HCT116 (cell line): ENCODE data around the gene POP4. TPM values are rescaled to one million over a fixed set of nuclear protein-coding genes. Genes with fewer than 3 reads are reported as not detected.

ENCODE experiments used
- ATAC-seq: fragments of 200-7000 bp; cut with Tn5 transposase; 2 replicates; pipeline ENCODE4 v1.9.1; 2020; ENCODE audit warnings: mild to moderate bottlenecking, moderate library complexity
- BruUV-seq: library from RNA; stranded (reverse); fragments of 400-500 nt; replicated peaks from 2 replicates; lab custom pipeline; 2021; lab: Mats Ljungman, UMichigan
- CTCF ChIA-PET: fragments of 300-600 bp; sonication (Branson Sonifier 250); formaldehyde crosslinking; loops from one replicate; lab custom pipeline; 2021; ENCODE audit warnings: antibody characterized with exemption; lab: Charles Lee
- POLR2A ChIA-PET: fragments of 300-600, 350-600 bp; sonication (Branson Sonifier 250); formaldehyde crosslinking; loops from one replicate; lab custom pipeline; 2021; ENCODE audit warnings: antibody characterized with exemption; lab: Charles Lee
- RAD21 ChIA-PET, 2 experiments: fragments of 300-600 bp; sonication (Branson Sonifier 250); formaldehyde crosslinking; loops; one replicate each; lab custom pipeline; 2023; ENCODE audit warnings: low total read pairs in 2 of 2; ENCODE audit not compliant: uncharacterized antibody in 2 of 2, unreplicated experiment in 2 of 2, low non-redundant PET in 1 of 2; lab: Charles Lee
- DNase-seq: peaks from one replicate; pipeline ENCODE4 v3.0.0-alpha.2; 2010; ENCODE audit warnings: low read depth, low spot score
- H2AFZ ChIP-seq: fragments of 200-600 bp; shearing (Covaris generic), sonication (generic); 2 replicates; pipeline ENCODE4 v1.6.1; 2017; ENCODE audit warnings: low read depth, mixed run types, mixed read lengths, antibody characterized with exemption, low read length; ENCODE audit not compliant: poor library complexity, severe bottlenecking
- H3K27ac ChIP-seq: 2 replicates; pipeline ENCODE4 v1.5.1; 2012; ENCODE audit warnings: low read depth, low read length
- H3K27me3 ChIP-seq: fragments of 200-600 bp; sonication (generic); 2 replicates; pipeline ENCODE4 v1.6.1; 2016; ENCODE audit warnings: mixed run types, low read length, mixed read lengths; ENCODE audit not compliant: insufficient read depth
- H3K36me3 ChIP-seq, 2 experiments: fragments of 200-500 bp in 1 of 2; fragments of 200-600 bp in 1 of 2; sonication (Bioruptor generic) in 1 of 2; sonication (generic) in 1 of 2; 2 replicates each; pipeline versions ENCODE4 v1.5.1 to v1.6.1; 2014 to 2016; ENCODE audit warnings: low read length in 2 of 2, inconsistent platforms in 1 of 2, mixed read lengths in 1 of 2, mixed run types in 1 of 2; ENCODE audit not compliant: insufficient read depth in 2 of 2, control insufficient read depth in 1 of 2
- H3K4me1 ChIP-seq, 2 experiments: fragments of 200-600 bp in 1 of 2; sonication (generic) in 1 of 2; 2 replicates each; pipeline versions ENCODE4 v1.5.1 to v1.6.1; 2012 to 2017; ENCODE audit warnings: low read length in 2 of 2, inconsistent platforms in 1 of 2, mild to moderate bottlenecking in 1 of 2, mixed read lengths in 1 of 2, mixed run types in 1 of 2, moderate library complexity in 1 of 2; ENCODE audit not compliant: insufficient read depth in 2 of 2, control insufficient read depth in 1 of 2
- H3K4me2 ChIP-seq: fragments of 200-600 bp; sonication (generic); 2 replicates; pipeline ENCODE4 v1.6.1; 2017; ENCODE audit warnings: mixed run types, low read length, mixed read lengths
- H3K4me3 ChIP-seq, 2 experiments: fragments of 200-600 bp in 1 of 2; sonication (generic) in 1 of 2; replicated peaks in 1 of 2; 2 replicates each; pipeline ENCODE4 v1.5.1; 2011 to 2016; ENCODE audit warnings: low read length in 2 of 2, control low read depth in 1 of 2, low read depth in 1 of 2, mild to moderate bottlenecking in 1 of 2, mixed read lengths in 1 of 2, mixed run types in 1 of 2
- H3K79me2 ChIP-seq: fragments of 200-600 bp; sonication (generic); 2 replicates; pipeline ENCODE4 v1.6.1; 2017; ENCODE audit warnings: mild to moderate bottlenecking, mixed run types, low read length, moderate library complexity, mixed read lengths; ENCODE audit not compliant: insufficient read depth
- H3K9ac ChIP-seq: fragments of 200-600 bp; sonication (generic); 2 replicates; pipeline ENCODE4 v1.6.1; 2016; ENCODE audit warnings: low read length, mixed read lengths
- H3K9me2 ChIP-seq: fragments of 200-600 bp; sonication (generic), shearing (Covaris generic); 2 replicates; pipeline ENCODE4 v1.6.1; 2017; ENCODE audit warnings: mixed run types, mild to moderate bottlenecking, moderate library complexity; ENCODE audit not compliant: insufficient read depth
- H3K9me3 ChIP-seq, 2 experiments: fragments of 200-500 bp in 1 of 2; fragments of 200-600 bp in 1 of 2; sonication (Bioruptor generic) in 1 of 2; sonication (generic) in 1 of 2; 2 replicates each; pipeline ENCODE4 v1.6.1; 2014 to 2017; ENCODE audit warnings: low read length in 2 of 2, mixed read lengths in 2 of 2, inconsistent platforms in 1 of 2, low read depth in 1 of 2, mild to moderate bottlenecking in 1 of 2, mixed run types in 1 of 2, moderate library complexity in 1 of 2; ENCODE audit not compliant: control insufficient read depth in 1 of 2, insufficient read depth in 1 of 2
- H4K20me1 ChIP-seq: fragments of 200-600 bp; sonication (generic), shearing (Covaris generic); 2 replicates; pipeline ENCODE4 v1.6.1; 2017; ENCODE audit warnings: mixed run types, mild to moderate bottlenecking, moderate library complexity; ENCODE audit not compliant: insufficient read depth
- ATF3 ChIP-seq: IDR thresholded peaks from 2 replicates; pipeline ENCODE4 v1.6.1; 2012
- CBX3 ChIP-seq: IDR thresholded peaks from 2 replicates; pipeline ENCODE4 v1.6.1; 2012; ENCODE audit warnings: low read depth
- CEBPB ChIP-seq: IDR thresholded peaks from 2 replicates; pipeline ENCODE4 v1.6.1; 2012; ENCODE audit warnings: low read depth
- ELF1 ChIP-seq: IDR thresholded peaks from 2 replicates; pipeline ENCODE4 v1.6.1; 2012; ENCODE audit warnings: low read depth, borderline replicate concordance
- EZH2phosphoT487 ChIP-seq: fragments of 200-600 bp; IDR thresholded peaks from 2 replicates; pipeline ENCODE4 v1.6.1; 2018; ENCODE audit warnings: antibody characterized with exemption, borderline replicate concordance
- FOSL1 ChIP-seq: IDR thresholded peaks from 2 replicates; pipeline ENCODE4 v1.6.1; 2012; ENCODE audit warnings: low read depth
- JUND ChIP-seq: IDR thresholded peaks from 2 replicates; pipeline ENCODE4 v1.6.1; 2012
- MAX ChIP-seq: IDR thresholded peaks from 2 replicates; pipeline ENCODE4 v1.6.1; 2012
- POLR2A ChIP-seq: IDR thresholded peaks from 2 replicates; pipeline ENCODE4 v1.7.0; 2011; ENCODE audit warnings: borderline replicate concordance; ENCODE audit not compliant: insufficient read depth, insufficient read length; ENCODE audit errors: extremely low read depth
- POLR2AphosphoS5 ChIP-seq: IDR thresholded peaks from 2 replicates; pipeline ENCODE4 v1.6.1; 2011; ENCODE audit warnings: mild to moderate bottlenecking, low read depth, low read length, moderate library complexity
- RAD21 ChIP-seq: IDR thresholded peaks from 2 replicates; pipeline ENCODE4 v1.6.1; 2012; ENCODE audit warnings: low read depth, mild to moderate bottlenecking
- REST ChIP-seq: IDR thresholded peaks from 2 replicates; pipeline ENCODE4 v1.6.1; 2012; ENCODE audit warnings: low read depth
- SIN3A ChIP-seq: IDR thresholded peaks from 2 replicates; pipeline ENCODE4 v1.6.1; 2012; ENCODE audit warnings: low read depth
- SP1 ChIP-seq: IDR thresholded peaks from 2 replicates; pipeline ENCODE4 v1.6.1; 2012; ENCODE audit warnings: low read depth
- SRF ChIP-seq: IDR thresholded peaks from 2 replicates; pipeline ENCODE4 v1.6.1; 2012; ENCODE audit warnings: low read depth
- TCF7L2 ChIP-seq: IDR thresholded peaks from 2 replicates; pipeline ENCODE4 v1.7.0; 2011; ENCODE audit warnings: borderline replicate concordance, inconsistent platforms; ENCODE audit not compliant: insufficient read depth, insufficient read length; ENCODE audit errors: extremely low read depth
- YY1 ChIP-seq: IDR thresholded peaks from 2 replicates; pipeline ENCODE4 v1.6.1; 2011; ENCODE audit warnings: low read length, low read depth, moderate library complexity, mild to moderate bottlenecking; ENCODE audit not compliant: insufficient replicate concordance; ENCODE audit errors: extremely low read depth
- ZBTB33 ChIP-seq: IDR thresholded peaks from 2 replicates; pipeline ENCODE4 v1.6.1; 2011; ENCODE audit warnings: mild to moderate bottlenecking, low read length, moderate library complexity; ENCODE audit not compliant: insufficient replicate concordance; ENCODE audit errors: extremely low read depth
- ZFX ChIP-seq: fragments of 450-650 bp; IDR thresholded peaks from 2 replicates; pipeline ENCODE4 v1.6.1; 2017
- ZNF274 ChIP-seq: fragments of 200-500 bp; sonication (Bioruptor generic); IDR thresholded peaks from 2 replicates; pipeline ENCODE4 v1.6.1; 2014; ENCODE audit warnings: mild to moderate bottlenecking, low read depth, low read length, inconsistent platforms
- intact Hi-C: fragments of 100-400 bp; cut with micrococcal nuclease; formaldehyde crosslinking; loops from 2 replicates; pipeline ENCODE4 v1.10.0; 2022
- total RNA-seq: library from RNA; stranded (reverse); gene quantifications from one replicate; pipeline ENCODE4 v1.2.1, GENCODE V29; 2021; ENCODE audit not compliant: unreplicated experiment

POP4 gene
- total RNA-seq, 1 experiment from 2014 or later, result 61.2 TPM

- H3K9ac ChIP-seq, result no peak overlapping the region
- CTCF ChIA-PET, result no interaction called here
- H3K27me3 ChIP-seq, result peaks cover 19% of the 10 kb centered on the region
- DNase-seq (no peak), ATAC-seq (no peak)
- H3K9me3 ChIP-seq, result no peaks in the 10 kb centered on the region
- no peaks in the 10 kb centered on the region for H3K79me2 ChIP-seq
- no peak overlapping the region for H3K4me2 ChIP-seq
- H3K36me3 ChIP-seq, result no peaks in the 10 kb centered on the region
- H3K4me1 ChIP-seq, result no peaks in the 10 kb centered on the region
- no peak overlapping the region for H3K27ac ChIP-seq
- no peak overlapping the region for H2AFZ ChIP-seq
- H3K9me2 ChIP-seq, result no peaks in the 10 kb centered on the region
- TF ChIP-seq ATF3 (no peak), CEBPB (no peak), REST (no peak), POLR2AphosphoS5 (no peak), ELF1 (no peak), ZFX (no peak), EZH2phosphoT487 (no peak), FOSL1 (no peak), RAD21 (no peak), ZNF274 (no peak), JUND (no peak), SP1 (no peak), ZBTB33 (no peak), TCF7L2 (no peak), SIN3A (no peak), YY1 (no peak), SRF (no peak), CBX3 (no peak), POLR2A (no peak), MAX (no peak)
- POLR2A ChIA-PET, result no interaction called here
- H3K4me3 ChIP-seq, result no peak overlapping the region
- BruUV-seq, result no TSS peak
- H4K20me1 ChIP-seq, result no peaks in the 10 kb centered on the region
- intact Hi-C loops, result loop anchor here (5.0 kb wide), 1 partner anchor 131 kb away; no protein-coding TSS in a partner anchor
- RAD21 ChIA-PET, result no interaction called here
These were observed 8.0 kb upstream of the POP4 start for GRCh38 chr19:29598036-29598435.
